ENCODE data around the gene NLRP6. TPM values are rescaled to one million over a fixed set of nuclear protein-coding genes. Genes with fewer than 3 reads are reported as not detected.
A peak's percentile ranks its signal among the peaks of the same experiment; 100 is the strongest.

Gene NLRP6
- polyA plus RNA-seq, 1 of the 3 experiments (the other 2 are of a cell fraction): not detected

GRCh38 chr11:315051-315481 is 36.9 kb downstream of the NLRP6 start (continued):
- no peak for TF ChIP-seq MEF2A (IDR thresholded peaks at IDR 0.05; ENCODE audit: borderline replicate concordance, low read depth)
- no peak for TF ChIP-seq ZBTB33 (IDR thresholded peaks at IDR 0.05; ENCODE audit: borderline replicate concordance, low read depth)
- no peak for TF ChIP-seq FOXJ3 (CRISPR knock-in tag; IDR thresholded peaks at IDR 0.05)
- TF ChIP-seq ELF1 (IDR thresholded peaks at IDR 0.05): no peak

GRCh38 chr11:315516-315994 is 37.3 kb downstream of the NLRP6 start:
- Histone ChIP-seq H3K9ac (no peak overlapping the region), H4K20me1 (ENCODE audit: insufficient read depth) (no peaks in the 10 kb centered on the region), H3K4me2 (no peak overlapping the region), H3K27me3 (ENCODE audit: insufficient read depth) (no peaks in the 10 kb centered on the region), H3K79me2 (ENCODE audit: insufficient read depth) (peaks cover 8% of the 10 kb centered on the region; the same call in 1 of the 2 replicates), H2AFZ (ENCODE audit: low read depth) (no peak overlapping the region), H3K4me1 (ENCODE audit: control insufficient read depth in 1 of 2, insufficient read depth in 2 of 2, low read depth in 1 of 2, low read length in 1 of 2) (peaks cover 4 to 9% of the 10 kb centered on the region in 2 experiments; a peak in 2 of 4 replicates), H3K27ac (ENCODE audit: low read depth in 2 of 2, low read length in 1 of 2) (no peak overlapping the region), H3K36me3 (replicated peaks in 1 of 2; ENCODE audit: control insufficient read depth in 1 of 2, insufficient read depth in 2 of 2, low read length in 1 of 2) (no peaks in the 10 kb centered on the region), H3F3A (replicated peaks; ENCODE audit: insufficient read depth) (peaks cover 4% of the 10 kb centered on the region), H3K9me3 (no peaks in the 10 kb centered on the region), H3K4me3 (ENCODE audit: low read depth in 2 of 2, low read length in 1 of 2) (no peak overlapping the region), H3K9me2 (no peaks in the 10 kb centered on the region)
- ChIA-PET POLR2A (no interaction called here), CTCF (interaction anchor here (0.9 kb wide), 1 partner anchor 49 kb away, joined by 4 read pairs; no protein-coding TSS in a partner anchor)
- DNase-seq: no peak
- no peak for TF ChIP-seq NFIC (IDR thresholded peaks at IDR 0.05; ENCODE audit: borderline replicate concordance)
- 80% methylated on average over 22 of the region's 32 CpGs for WGBS (ENCODE audit: low lambda C conversion rate)

GRCh38 chr11:316031-316701 is 38.0 kb downstream of the NLRP6 start:
- WGBS (ENCODE audit: low lambda C conversion rate): 73% methylated on average over 40 of the region's 64 CpGs
- Histone ChIP-seq H2AFZ (ENCODE audit: low read depth) (no peak overlapping the region), H3K79me2 (ENCODE audit: insufficient read depth) (peaks cover 8% of the 10 kb centered on the region; the same call in 1 of the 2 replicates), H3K4me2 (no peak overlapping the region), H3K4me3 (ENCODE audit: low read depth in 2 of 2, low read length in 1 of 2) (no peak overlapping the region), H3F3A (replicated peaks; ENCODE audit: insufficient read depth) (peaks cover 4% of the 10 kb centered on the region), H4K20me1 (ENCODE audit: insufficient read depth) (no peaks in the 10 kb centered on the region), H3K27ac (ENCODE audit: low read depth in 2 of 2, low read length in 1 of 2) (no peak overlapping the region), H3K9me2 (no peaks in the 10 kb centered on the region), H3K36me3 (replicated peaks in 1 of 2; ENCODE audit: control insufficient read depth in 1 of 2, insufficient read depth in 2 of 2, low read length in 1 of 2) (no peaks in the 10 kb centered on the region), H3K27me3 (ENCODE audit: insufficient read depth) (no peaks in the 10 kb centered on the region), H3K9ac (no peak overlapping the region), H3K4me1 (ENCODE audit: control insufficient read depth in 1 of 2, insufficient read depth in 2 of 2, low read depth in 1 of 2, low read length in 1 of 2) (peaks cover 4 to 9% of the 10 kb centered on the region in 2 experiments; a peak in 2 of 4 replicates), H3K9me3 (no peaks in the 10 kb centered on the region)
- peak; percentile 43 for DNase-seq
- ChIA-PET POLR2A (interaction anchor here (0.5 kb wide), 1 partner anchor 197 kb away, joined by 3 read pairs; no protein-coding TSS in a partner anchor), CTCF (interaction anchor here (0.9 to 1.9 kb wide), 4 partner anchors 11 to 202 kb away, joined by 4 to 20 read pairs (median 6); no protein-coding TSS in a partner anchor)
- TF ChIP-seq TEAD4 (IDR thresholded peaks at IDR 0.05; ENCODE audit: borderline replicate concordance, insufficient read depth) (no peak), CHD2 (IDR thresholded peaks at IDR 0.05; ENCODE audit: low read length, partially characterized antibody) (no peak), MAX (IDR thresholded peaks at IDR 0.05; ENCODE audit: low read depth) (no peak), RCOR1 (IDR thresholded peaks at IDR 0.05; ENCODE audit: low read length) (no peak), FOXM1 (IDR thresholded peaks at IDR 0.05; ENCODE audit: low read depth) (no peak), REST (IDR thresholded peaks at IDR 0.05; ENCODE audit: low read depth, low read length) (no peak), USF2 (IDR thresholded peaks at IDR 0.05; ENCODE audit: borderline replicate concordance, low read depth, low read length) (no peak)

All from SK-N-SH (cell line).